GM23338 (cell line): Measurements from ENCODE around the gene SLC25A24. TPM values are rescaled to one million over a fixed set of nuclear protein-coding genes. Genes with fewer than 3 reads are reported as not detected.
A peak's percentile ranks its signal among the peaks of the same experiment; 100 is the strongest.
"Not testable (repeated sequence)": the region's sequence is repeated elsewhere in the genome, so short reads cannot be mapped to it uniquely, and the experiment has no call there.

Experiments used
- ATAC-seq: fragments of 200-7000 bp; cut with Tn5 transposase; 3 replicates; pipeline ENCODE4 v1.9.1; 2020
- DNase-seq: peaks from one replicate; pipeline ENCODE4 v3.0.0-alpha.2; 2015; ENCODE audit warnings: low spot score
- H2AFZ ChIP-seq: fragments of 200-600 bp; sonication (generic); 2 replicates; pipeline ENCODE4 v1.8.0; 2016; ENCODE audit warnings: antibody characterized with exemption, mild to moderate bottlenecking, moderate library complexity
- H3F3A ChIP-seq: fragments of 200-600 bp; sonication (generic); replicated peaks from 2 replicates; pipeline ENCODE4 v1.8.0; 2017; ENCODE audit warnings: antibody characterized with exemption, mixed run types, low read depth
- H3K27ac ChIP-seq: fragments of 200-600 bp; sonication (generic); 2 replicates; pipeline ENCODE4 v1.6.1; 2016; ENCODE audit warnings: low read depth
- H3K27me3 ChIP-seq: fragments of 200-600 bp; sonication (generic); 2 replicates; pipeline ENCODE4 v1.8.0; 2016; ENCODE audit warnings: mild to moderate bottlenecking, mixed run types, moderate library complexity; ENCODE audit not compliant: insufficient read depth
- H3K36me3 ChIP-seq: fragments of 200-600 bp; sonication (generic); 2 replicates; pipeline ENCODE4 v1.8.0; 2016; ENCODE audit warnings: mild to moderate bottlenecking; ENCODE audit not compliant: insufficient read depth
- H3K4me1 ChIP-seq: fragments of 200-600 bp; sonication (generic); 2 replicates; pipeline ENCODE4 v1.8.0; 2016; ENCODE audit warnings: mild to moderate bottlenecking, moderate library complexity; ENCODE audit not compliant: insufficient read depth
- H3K4me2 ChIP-seq: fragments of 200-600 bp; sonication (generic); 2 replicates; pipeline ENCODE4 v1.7.1; 2017; ENCODE audit warnings: mixed run types
- H3K4me3 ChIP-seq: fragments of 200-600 bp; sonication (generic); 2 replicates; pipeline ENCODE4 v1.6.1; 2016; ENCODE audit warnings: mixed run types
- H3K79me2 ChIP-seq: fragments of 200-600 bp; sonication (generic); replicated peaks from 2 replicates; pipeline ENCODE4 v1.8.0; 2017; ENCODE audit warnings: mild to moderate bottlenecking; ENCODE audit not compliant: insufficient read depth
- H3K9me2 ChIP-seq: fragments of 200-600 bp; sonication (generic); 2 replicates; pipeline ENCODE4 v1.8.0; 2017; ENCODE audit not compliant: insufficient read depth
- H4K20me1 ChIP-seq: fragments of 200-600 bp; sonication (generic); replicated peaks from 2 replicates; pipeline ENCODE4 v1.8.0; 2017; ENCODE audit warnings: mild to moderate bottlenecking; ENCODE audit not compliant: insufficient read depth
- H3K27ac Mint-ChIP-seq: 2 replicates; pipeline ENCODE4 v1.8.0; 2020; ENCODE audit warnings: inconsistent platforms, mild to moderate bottlenecking, moderate library complexity, mixed read lengths
- H3K27me3 Mint-ChIP-seq: 3 replicates; pipeline ENCODE4 v1.8.0; 2022; ENCODE audit warnings: low read depth, mild to moderate bottlenecking, moderate library complexity, mixed read lengths, inconsistent platforms; ENCODE audit not compliant: insufficient read depth, poor library complexity
- H3K36me3 Mint-ChIP-seq: 3 replicates; pipeline ENCODE4 v1.8.0; 2021; ENCODE audit warnings: low read depth, mild to moderate bottlenecking, inconsistent platforms, moderate library complexity, mixed read lengths
- H3K4me1 Mint-ChIP-seq: 3 replicates; pipeline ENCODE4 v1.8.0; 2020; ENCODE audit warnings: mild to moderate bottlenecking, inconsistent platforms, mixed read lengths
- H3K4me3 Mint-ChIP-seq: 3 replicates; pipeline ENCODE4 v1.8.0; 2021; ENCODE audit warnings: moderate library complexity, mild to moderate bottlenecking, inconsistent platforms, mixed read lengths
- H3K9me3 Mint-ChIP-seq: 3 replicates; pipeline ENCODE4 v1.8.0; 2020; ENCODE audit warnings: moderate library complexity, mild to moderate bottlenecking, inconsistent platforms, mixed read lengths
- CREB1 ChIP-seq: fragments of 250-450 bp; sonication (Bioruptor Pico); IDR thresholded peaks from 2 replicates; pipeline ENCODE4 v1.5.0; 2020; ENCODE audit warnings: low read depth, mild to moderate bottlenecking, moderate library complexity
- EZH2 ChIP-seq: fragments of 200-600 bp; sonication (generic); IDR thresholded peaks from one replicate; pipeline ENCODE4 v1.8.0; 2017; ENCODE audit warnings: antibody characterized with exemption, mild to moderate bottlenecking, low read depth; ENCODE audit not compliant: unreplicated experiment
- EZH2phosphoT487 ChIP-seq: fragments of 200-600 bp; sonication (generic); IDR thresholded peaks from one replicate; pipeline ENCODE4 v1.8.1; 2018; ENCODE audit warnings: antibody characterized with exemption; ENCODE audit not compliant: unreplicated experiment
- JUNB ChIP-seq: IDR thresholded peaks from one replicate; pipeline ENCODE4 v1.6.1; 2016; ENCODE audit warnings: antibody characterized with exemption; ENCODE audit not compliant: unreplicated experiment
- NANOG ChIP-seq: IDR thresholded peaks from 2 replicates; pipeline ENCODE4 v1.6.1; 2016; ENCODE audit warnings: antibody characterized with exemption, borderline replicate concordance
- POLR2AphosphoS5 ChIP-seq: IDR thresholded peaks from 2 replicates; pipeline ENCODE4 v1.6.1; 2016; ENCODE audit warnings: antibody characterized with exemption, low read depth
- ZNF114 ChIP-seq: fragments of 250-450 bp; sonication (Bioruptor Pico); IDR thresholded peaks from 2 replicates; pipeline ENCODE4 v1.5.0; 2020; ENCODE audit warnings: mild to moderate bottlenecking, moderate library complexity
- ZNF331 ChIP-seq: fragments of 250-450 bp; sonication (Bioruptor Pico); IDR thresholded peaks from 2 replicates; pipeline ENCODE4 v1.5.0; 2020; ENCODE audit warnings: low read depth, mild to moderate bottlenecking, moderate library complexity
- polyA plus RNA-seq: library from polyadenylated mRNA; unstranded; fragments of >200 nt; fragmentation: Nextera tagmentation; extraction: Ambion mirVana; gene quantifications from 2 replicates; pipeline ENCODE4 v1.2.1, GENCODE V29; 2016
- total RNA-seq: library from RNA; depleted of rRNA; stranded (reverse); fragments of >200 nt; shearing (Covaris generic); gene quantifications from 2 replicates; pipeline ENCODE4 v1.2.3, GENCODE V29; 2014
- TF ChIP-seq, protein P1 (sequence below), 2 experiments: fragments of 200-600 bp in 1 of 2; sonication (generic) in 1 of 2; conservative IDR thresholded peaks; 2 replicates each; pipeline versions ENCODE4 v1.5.1 to v1.6.1; 2016 to 2017; ENCODE audit warnings: antibody characterized with exemption in 2 of 2, low read depth in 2 of 2, mild to moderate bottlenecking in 2 of 2, moderate library complexity in 1 of 2
- TF ChIP-seq, protein P2 (sequence below): IDR thresholded peaks from 2 replicates; pipeline ENCODE4 v1.6.1; 2016; ENCODE audit warnings: antibody characterized with exemption

The SLC25A24 gene
- total and polyA plus RNA-seq, 2 experiments from 2014 or later = 17.4 to 46.0 TPM

DNA sequence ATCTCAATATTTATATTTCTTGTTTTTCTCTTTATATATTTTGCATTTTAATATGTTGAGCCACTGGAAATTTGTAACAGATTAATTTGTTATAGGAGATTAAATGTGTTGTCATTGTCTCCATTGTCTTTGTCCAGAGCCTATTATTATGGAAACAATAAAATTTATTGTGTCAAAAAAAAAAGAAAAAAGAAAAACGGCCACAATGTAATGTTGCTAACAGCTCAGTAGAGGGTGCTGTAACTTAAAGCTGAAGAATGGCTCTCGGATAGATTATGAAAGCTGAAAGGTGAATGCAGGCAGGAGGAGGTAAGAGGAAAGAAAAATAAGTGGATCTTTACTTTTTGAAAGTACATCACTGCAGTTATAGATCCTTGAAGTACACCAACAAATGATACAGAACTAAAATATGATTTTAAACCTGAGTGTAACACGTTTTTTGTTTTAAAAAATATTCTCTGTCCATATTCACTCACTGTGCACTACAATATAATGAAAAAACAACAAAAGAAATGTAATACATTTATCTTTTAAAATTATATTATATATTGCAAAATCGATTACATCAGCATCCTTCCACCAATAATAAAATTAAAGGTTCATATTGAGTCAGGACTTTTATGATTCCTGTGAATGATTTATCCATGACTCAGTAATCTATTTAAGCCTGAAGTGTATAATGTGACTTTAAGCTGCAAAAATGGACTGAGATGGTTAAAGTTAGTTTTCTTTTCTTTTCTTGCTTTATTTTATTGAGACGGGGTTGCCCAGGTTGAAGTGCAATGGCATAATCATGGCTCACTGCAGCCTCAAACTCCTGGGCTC, 14.7 kb upstream of the SLC25A24 start:
- H3K4me3 Mint-ChIP-seq, H3K27me3 Mint-ChIP-seq, H3K4me2 ChIP-seq, H3K27ac ChIP-seq, H3K27me3 ChIP-seq, ATAC-seq, H3K79me2 ChIP-seq, H3K36me3 Mint-ChIP-seq, H3K9me2 ChIP-seq, H3K4me1 Mint-ChIP-seq, H3F3A ChIP-seq, H3K4me3 ChIP-seq, H3K9me3 Mint-ChIP-seq, H4K20me1 ChIP-seq, H3K4me1 ChIP-seq, H3K36me3 ChIP-seq, H3K27ac Mint-ChIP-seq, H2AFZ ChIP-seq: not testable (repeated sequence)
- DNase-seq = peak; percentile 55
- TF ChIP-seq, protein P1, sequence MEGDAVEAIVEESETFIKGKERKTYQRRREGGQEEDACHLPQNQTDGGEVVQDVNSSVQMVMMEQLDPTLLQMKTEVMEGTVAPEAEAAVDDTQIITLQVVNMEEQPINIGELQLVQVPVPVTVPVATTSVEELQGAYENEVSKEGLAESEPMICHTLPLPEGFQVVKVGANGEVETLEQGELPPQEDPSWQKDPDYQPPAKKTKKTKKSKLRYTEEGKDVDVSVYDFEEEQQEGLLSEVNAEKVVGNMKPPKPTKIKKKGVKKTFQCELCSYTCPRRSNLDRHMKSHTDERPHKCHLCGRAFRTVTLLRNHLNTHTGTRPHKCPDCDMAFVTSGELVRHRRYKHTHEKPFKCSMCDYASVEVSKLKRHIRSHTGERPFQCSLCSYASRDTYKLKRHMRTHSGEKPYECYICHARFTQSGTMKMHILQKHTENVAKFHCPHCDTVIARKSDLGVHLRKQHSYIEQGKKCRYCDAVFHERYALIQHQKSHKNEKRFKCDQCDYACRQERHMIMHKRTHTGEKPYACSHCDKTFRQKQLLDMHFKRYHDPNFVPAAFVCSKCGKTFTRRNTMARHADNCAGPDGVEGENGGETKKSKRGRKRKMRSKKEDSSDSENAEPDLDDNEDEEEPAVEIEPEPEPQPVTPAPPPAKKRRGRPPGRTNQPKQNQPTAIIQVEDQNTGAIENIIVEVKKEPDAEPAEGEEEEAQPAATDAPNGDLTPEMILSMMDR (conservative IDR thresholded peaks at IDR 0.05; ENCODE audit: low read depth in 2 of 2) = peak; percentile 62 to 63

GRCh38 chr1:108211014-108211413, 10.9 kb upstream of the SLC25A24 start:
- Histone ChIP-seq H3K27ac (no peak overlapping the region), H4K20me1 (no peaks in the 10 kb centered on the region), H3K4me1 (peaks cover 9% of the 10 kb centered on the region; the same call in 1 of the 2 replicates), H2AFZ (no peak overlapping the region), H3F3A (no peaks in the 10 kb centered on the region), H3K36me3 (no peaks in the 10 kb centered on the region), H3K27me3 (no peaks in the 10 kb centered on the region), H3K4me2 (no peak overlapping the region), H3K4me3 (no peak overlapping the region), H3K79me2 (no peaks in the 10 kb centered on the region), H3K9me2 (no peaks in the 10 kb centered on the region)
- Mint-ChIP-seq H3K27ac (no peak overlapping the region), H3K36me3 (no peaks in the 10 kb centered on the region), H3K4me3 (no peak overlapping the region), H3K4me1 (no peaks in the 10 kb centered on the region; the same call in 2 of the 3 replicates), H3K27me3 (peaks cover 6% of the 10 kb centered on the region), H3K9me3 (no peaks in the 10 kb centered on the region; the same call in 2 of the 3 replicates)
- no peak for TF ChIP-seq EZH2
- TF ChIP-seq, protein P1 (conservative IDR thresholded peaks at IDR 0.05; ENCODE audit: low read depth in 2 of 2) = no peak
- TF ChIP-seq ZNF331 (CRISPR knock-in tag) = no peak
- TF ChIP-seq CREB1 = no peak
- no peak for TF ChIP-seq POLR2AphosphoS5
- TF ChIP-seq JUNB = no peak
- no peak for TF ChIP-seq ZNF114 (CRISPR knock-in tag)
- TF ChIP-seq, protein P2, sequence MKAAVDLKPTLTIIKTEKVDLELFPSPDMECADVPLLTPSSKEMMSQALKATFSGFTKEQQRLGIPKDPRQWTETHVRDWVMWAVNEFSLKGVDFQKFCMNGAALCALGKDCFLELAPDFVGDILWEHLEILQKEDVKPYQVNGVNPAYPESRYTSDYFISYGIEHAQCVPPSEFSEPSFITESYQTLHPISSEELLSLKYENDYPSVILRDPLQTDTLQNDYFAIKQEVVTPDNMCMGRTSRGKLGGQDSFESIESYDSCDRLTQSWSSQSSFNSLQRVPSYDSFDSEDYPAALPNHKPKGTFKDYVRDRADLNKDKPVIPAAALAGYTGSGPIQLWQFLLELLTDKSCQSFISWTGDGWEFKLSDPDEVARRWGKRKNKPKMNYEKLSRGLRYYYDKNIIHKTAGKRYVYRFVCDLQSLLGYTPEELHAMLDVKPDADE = no peak
- no peak for TF ChIP-seq EZH2phosphoT487
- TF ChIP-seq NANOG = no peak
- DNase-seq = no peak
- ATAC-seq = no peak
